HepG2 (cell line): ENCODE measurements around the gene TJP3. TPM values are rescaled to one million over a fixed set of nuclear protein-coding genes. Genes with fewer than 3 reads are reported as not detected.

ENCODE experiments used
- CCAR2 ChIP-seq: fragments of 200-400 bp; formaldehyde crosslinking; optimal IDR thresholded peaks from 2 replicates; pipeline ENCODE3; 2018; ENCODE audit warnings: low read depth, mild to moderate bottlenecking, low read length, moderate library complexity
- JARID2 ChIP-seq: sonication (generic); formaldehyde crosslinking; IDR thresholded peaks from 2 replicates; pipeline ENCODE4 v1.8.1; 2023; ENCODE audit warnings: missing genetic modification reagents, inconsistent platforms; ENCODE audit not compliant: insufficient replicate concordance
- RAD51 ChIP-seq: fragments of 450-650 bp; IDR thresholded peaks from 2 replicates; pipeline ENCODE4 v1.6.1; 2016; ENCODE audit warnings: borderline replicate concordance
- RARG ChIP-seq: sonication (generic); formaldehyde crosslinking; IDR thresholded peaks from 2 replicates; pipeline ENCODE4 v1.4.0; 2020; ENCODE audit warnings: low read depth, mild to moderate bottlenecking, missing genetic modification reagents
- RBM39 ChIP-seq: fragments of 200-400 bp; formaldehyde crosslinking; IDR thresholded peaks from one replicate; pipeline ENCODE4 v1.6.1; 2018; ENCODE audit warnings: antibody characterized with exemption, mild to moderate bottlenecking, low read depth, low read length; ENCODE audit not compliant: poor library complexity, severe bottlenecking
- TAF1 ChIP-seq: sonication (generic); formaldehyde crosslinking; IDR thresholded peaks from 2 replicates; pipeline ENCODE4 v1.4.0; 2020; ENCODE audit warnings: missing genetic modification reagents
- ZFP62 ChIP-seq: sonication (generic); formaldehyde crosslinking; IDR thresholded peaks from 2 replicates; pipeline ENCODE4 v1.4.0; 2020; ENCODE audit warnings: missing genetic modification reagents
- ZNF230 ChIP-seq: sonication (generic); formaldehyde crosslinking; IDR thresholded peaks from 2 replicates; pipeline ENCODE4 v1.4.0; 2020; ENCODE audit warnings: mild to moderate bottlenecking, missing genetic modification reagents
- ZNF253 ChIP-seq: sonication (generic); formaldehyde crosslinking; IDR thresholded peaks from 2 replicates; pipeline ENCODE4 v1.8.0; 2022; ENCODE audit warnings: mild to moderate bottlenecking, missing genetic modification reagents, borderline replicate concordance
- ZNF441 ChIP-seq: sonication (generic); formaldehyde crosslinking; IDR thresholded peaks from 2 replicates; pipeline ENCODE4 v1.7.0; 2021; ENCODE audit warnings: missing genetic modification reagents, borderline replicate concordance
- ZNF496 ChIP-seq: sonication (generic); formaldehyde crosslinking; IDR thresholded peaks from 2 replicates; pipeline ENCODE4 v1.8.1; 2023; ENCODE audit warnings: mild to moderate bottlenecking, moderate library complexity, missing genetic modification reagents; ENCODE audit not compliant: insufficient replicate concordance
- ZNF556 ChIP-seq: sonication (generic); formaldehyde crosslinking; IDR thresholded peaks from 2 replicates; pipeline ENCODE4 v1.4.0; 2020; ENCODE audit warnings: mild to moderate bottlenecking, missing genetic modification reagents, borderline replicate concordance
- ZNF564 ChIP-seq: sonication (generic); formaldehyde crosslinking; IDR thresholded peaks from 2 replicates; pipeline ENCODE4 v1.8.1; 2023; ENCODE audit warnings: mild to moderate bottlenecking, missing genetic modification reagents
- ZNF615 ChIP-seq: sonication (generic); formaldehyde crosslinking; IDR thresholded peaks from 2 replicates; pipeline ENCODE4 v1.5.0; 2020; ENCODE audit warnings: mild to moderate bottlenecking, missing genetic modification reagents, borderline replicate concordance
- ZNF670 ChIP-seq: sonication (generic); formaldehyde crosslinking; IDR thresholded peaks from 2 replicates; pipeline ENCODE4 v1.8.0; 2022; ENCODE audit warnings: mild to moderate bottlenecking, missing genetic modification reagents, borderline replicate concordance
- ZNF790 ChIP-seq: sonication (generic); formaldehyde crosslinking; IDR thresholded peaks from 2 replicates; pipeline ENCODE4 v1.8.0; 2022; ENCODE audit warnings: missing genetic modification reagents, mild to moderate bottlenecking, borderline replicate concordance
- polyA plus RNA-seq, 8 experiments: library from polyadenylated mRNA; depleted of rRNA in 3 of 8; stranded (reverse) in 7 of 8; unstranded in 1 of 8; fragments of >200 nt; fragmentation: Illumina TruSeq in 4 of 8; extraction: Trizol in 4 of 8; gene quantifications; 2 replicates each; pipeline versions ENCODE4 v1.2.1 to v1.2.3, GENCODE V29; 2011 to 2016; ENCODE audit warnings: low read depth in 4 of 8, missing spikeins in 1 of 8, mixed read lengths in 1 of 8; ENCODE audit not compliant: insufficient read depth in 1 of 8
- total RNA-seq, 5 experiments: library from RNA; depleted of rRNA; stranded (reverse); fragments of >200 nt; fragmentation: Illumina TruSeq; extraction: Trizol; gene quantifications; 2 replicates each; pipeline ENCODE4 v1.2.3, GENCODE V29; 2016; ENCODE audit warnings: low read depth in 1 of 5
- TF ChIP-seq, protein P1 (sequence below): IDR thresholded peaks from 2 replicates; pipeline ENCODE4 v1.6.1; 2016; ENCODE audit warnings: mild to moderate bottlenecking
- TF ChIP-seq, protein P2 (sequence below): sonication (generic); formaldehyde crosslinking; IDR thresholded peaks from 2 replicates; pipeline ENCODE4 v1.5.0; 2020; ENCODE audit warnings: mild to moderate bottlenecking, missing genetic modification reagents
- TF ChIP-seq, protein P3 (sequence below): sonication (generic); formaldehyde crosslinking; IDR thresholded peaks from 2 replicates; pipeline ENCODE4 v1.4.0; 2020; ENCODE audit warnings: missing genetic modification reagents
- TF ChIP-seq, protein P4 (sequence below): sonication (generic); formaldehyde crosslinking; IDR thresholded peaks from 2 replicates; pipeline ENCODE4 v1.5.1; 2020; ENCODE audit warnings: mild to moderate bottlenecking, missing genetic modification reagents

Gene TJP3
- total and polyA plus RNA-seq, 2 of the 13 experiments (the other 11 are each of a cell fraction or from before 2014, with no cell fraction given) = 2.3 to 21.5 TPM

DNA sequence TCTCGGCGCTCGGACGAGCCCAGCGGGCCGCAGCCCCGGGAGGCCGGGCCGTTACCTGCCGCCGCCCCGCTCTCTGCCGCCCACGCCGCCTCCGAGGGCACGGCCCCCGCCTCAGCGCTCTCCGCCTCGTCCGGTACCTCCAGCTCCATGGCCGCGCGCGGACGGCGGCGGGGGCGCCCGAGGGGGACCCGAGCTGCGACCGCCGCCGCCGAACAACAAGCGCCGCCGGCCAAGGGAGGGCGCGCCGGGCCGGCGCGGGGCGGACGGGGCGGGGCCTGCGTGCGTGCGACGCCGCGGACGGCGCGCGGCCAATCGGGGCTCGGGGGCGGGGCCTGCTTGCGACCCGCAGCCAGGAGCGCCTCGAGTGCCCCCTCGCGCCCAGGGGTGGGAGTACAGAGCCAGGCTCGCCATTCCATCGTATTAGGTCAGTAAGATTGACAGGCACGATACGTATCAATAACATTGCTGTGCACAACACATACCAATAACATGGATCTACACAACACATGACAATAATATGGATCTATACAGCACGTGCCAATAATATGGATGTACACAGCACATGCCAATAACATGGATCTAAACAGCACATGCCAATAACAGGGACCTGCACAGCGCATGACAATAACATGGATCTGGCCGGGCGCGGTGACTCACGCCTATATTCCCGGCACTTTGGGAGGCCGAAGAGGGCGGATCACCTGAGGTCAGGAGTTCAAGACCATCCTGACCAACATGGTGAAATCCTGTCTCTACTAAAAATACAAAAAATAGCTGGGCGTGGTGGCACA, 7.7 kb upstream of the TJP3 start, which contains the start of gene PIP5K1C (continued):
- TF ChIP-seq, protein P1, sequence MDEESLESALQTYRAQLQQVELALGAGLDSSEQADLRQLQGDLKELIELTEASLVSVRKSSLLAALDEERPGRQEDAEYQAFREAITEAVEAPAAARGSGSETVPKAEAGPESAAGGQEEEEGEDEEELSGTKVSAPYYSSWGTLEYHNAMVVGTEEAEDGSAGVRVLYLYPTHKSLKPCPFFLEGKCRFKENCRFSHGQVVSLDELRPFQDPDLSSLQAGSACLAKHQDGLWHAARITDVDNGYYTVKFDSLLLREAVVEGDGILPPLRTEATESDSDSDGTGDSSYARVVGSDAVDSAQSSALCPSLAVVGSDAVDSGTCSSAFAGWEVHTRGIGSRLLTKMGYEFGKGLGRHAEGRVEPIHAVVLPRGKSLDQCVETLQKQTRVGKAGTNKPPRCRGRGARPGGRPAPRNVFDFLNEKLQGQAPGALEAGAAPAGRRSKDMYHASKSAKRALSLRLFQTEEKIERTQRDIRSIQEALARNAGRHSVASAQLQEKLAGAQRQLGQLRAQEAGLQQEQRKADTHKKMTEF (CRISPR knock-in tag) = peak; percentile 32; the same call in 1 of the 2 replicates
- TF ChIP-seq, protein P2, sequence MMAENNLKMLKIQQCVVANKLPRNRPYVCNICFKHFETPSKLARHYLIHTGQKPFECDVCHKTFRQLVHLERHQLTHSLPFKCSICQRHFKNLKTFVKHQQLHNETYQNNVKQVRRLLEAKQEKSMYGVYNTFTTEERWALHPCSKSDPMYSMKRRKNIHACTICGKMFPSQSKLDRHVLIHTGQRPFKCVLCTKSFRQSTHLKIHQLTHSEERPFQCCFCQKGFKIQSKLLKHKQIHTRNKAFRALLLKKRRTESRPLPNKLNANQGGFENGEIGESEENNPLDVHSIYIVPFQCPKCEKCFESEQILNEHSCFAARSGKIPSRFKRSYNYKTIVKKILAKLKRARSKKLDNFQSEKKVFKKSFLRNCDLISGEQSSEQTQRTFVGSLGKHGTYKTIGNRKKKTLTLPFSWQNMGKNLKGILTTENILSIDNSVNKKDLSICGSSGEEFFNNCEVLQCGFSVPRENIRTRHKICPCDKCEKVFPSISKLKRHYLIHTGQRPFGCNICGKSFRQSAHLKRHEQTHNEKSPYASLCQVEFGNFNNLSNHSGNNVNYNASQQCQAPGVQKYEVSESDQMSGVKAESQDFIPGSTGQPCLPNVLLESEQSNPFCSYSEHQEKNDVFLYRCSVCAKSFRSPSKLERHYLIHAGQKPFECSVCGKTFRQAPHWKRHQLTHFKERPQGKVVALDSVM (CRISPR knock-in tag) = 0 out of 2 replicates have a peak, but pooled peaks have one; percentile 16
- no peak for TF ChIP-seq ZNF564 (CRISPR knock-in tag)
- TF ChIP-seq ZFP62 (CRISPR knock-in tag) = no peak
- no peak; the same call in 1 of the 2 replicates for TF ChIP-seq TAF1 (CRISPR knock-in tag)
- no peak for TF ChIP-seq RBM39
- TF ChIP-seq ZNF790 (CRISPR knock-in tag) = no peak
- 0 out of 2 replicates have a peak, but pooled peaks have one; percentile 49 for TF ChIP-seq ZNF441 (CRISPR knock-in tag)
- no peak for TF ChIP-seq JARID2
- TF ChIP-seq, protein P3, sequence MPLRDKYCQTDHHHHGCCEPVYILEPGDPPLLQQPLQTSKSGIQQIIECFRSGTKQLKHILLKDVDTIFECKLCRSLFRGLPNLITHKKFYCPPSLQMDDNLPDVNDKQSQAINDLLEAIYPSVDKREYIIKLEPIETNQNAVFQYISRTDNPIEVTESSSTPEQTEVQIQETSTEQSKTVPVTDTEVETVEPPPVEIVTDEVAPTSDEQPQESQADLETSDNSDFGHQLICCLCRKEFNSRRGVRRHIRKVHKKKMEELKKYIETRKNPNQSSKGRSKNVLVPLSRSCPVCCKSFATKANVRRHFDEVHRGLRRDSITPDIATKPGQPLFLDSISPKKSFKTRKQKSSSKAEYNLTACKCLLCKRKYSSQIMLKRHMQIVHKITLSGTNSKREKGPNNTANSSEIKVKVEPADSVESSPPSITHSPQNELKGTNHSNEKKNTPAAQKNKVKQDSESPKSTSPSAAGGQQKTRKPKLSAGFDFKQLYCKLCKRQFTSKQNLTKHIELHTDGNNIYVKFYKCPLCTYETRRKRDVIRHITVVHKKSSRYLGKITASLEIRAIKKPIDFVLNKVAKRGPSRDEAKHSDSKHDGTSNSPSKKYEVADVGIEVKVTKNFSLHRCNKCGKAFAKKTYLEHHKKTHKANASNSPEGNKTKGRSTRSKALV (CRISPR knock-in tag) = no peak
- no peak for TF ChIP-seq ZNF556 (CRISPR knock-in tag)
- no peak for TF ChIP-seq CCAR2
- TF ChIP-seq ZNF496 (CRISPR knock-in tag) = no peak
- TF ChIP-seq ZNF670 (CRISPR knock-in tag) = no peak
- no peak for TF ChIP-seq ZNF253 (CRISPR knock-in tag)
- TF ChIP-seq ZNF615 (CRISPR knock-in tag) = no peak
- no peak for TF ChIP-seq RAD51
- no peak for TF ChIP-seq RARG
- no peak for TF ChIP-seq ZNF230 (CRISPR knock-in tag)
- TF ChIP-seq, protein P4, sequence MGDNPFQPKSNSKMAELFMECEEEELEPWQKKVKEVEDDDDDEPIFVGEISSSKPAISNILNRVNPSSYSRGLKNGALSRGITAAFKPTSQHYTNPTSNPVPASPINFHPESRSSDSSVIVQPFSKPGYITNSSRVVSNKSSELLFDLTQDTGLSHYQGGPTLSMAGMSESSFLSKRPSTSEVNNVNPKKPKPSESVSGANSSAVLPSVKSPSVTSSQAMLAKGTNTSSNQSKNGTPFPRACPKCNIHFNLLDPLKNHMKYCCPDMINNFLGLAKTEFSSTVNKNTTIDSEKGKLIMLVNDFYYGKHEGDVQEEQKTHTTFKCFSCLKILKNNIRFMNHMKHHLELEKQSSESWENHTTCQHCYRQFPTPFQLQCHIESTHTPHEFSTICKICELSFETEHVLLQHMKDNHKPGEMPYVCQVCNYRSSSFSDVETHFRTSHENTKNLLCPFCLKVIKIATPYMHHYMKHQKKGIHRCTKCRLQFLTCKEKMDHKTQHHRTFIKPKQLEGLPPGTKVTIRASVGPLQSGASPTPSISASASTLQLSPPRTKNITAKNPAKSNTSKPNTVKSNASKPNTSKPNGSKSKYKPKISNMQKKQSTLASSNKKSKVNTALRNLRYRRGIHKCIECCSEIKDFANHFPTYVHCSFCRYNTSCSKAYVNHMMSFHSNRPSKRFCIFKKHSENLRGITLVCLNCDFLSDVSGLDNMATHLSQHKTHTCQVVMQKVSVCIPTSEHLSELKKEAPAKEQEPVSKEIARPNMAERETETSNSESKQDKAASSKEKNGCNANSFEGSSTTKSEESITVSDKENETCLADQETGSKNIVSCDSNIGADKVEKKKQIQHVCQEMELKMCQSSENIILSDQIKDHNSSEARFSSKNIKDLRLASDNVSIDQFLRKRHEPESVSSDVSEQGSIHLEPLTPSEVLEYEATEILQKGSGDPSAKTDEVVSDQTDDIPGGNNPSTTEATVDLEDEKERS (CRISPR knock-in tag) = no peak
